Stomach (tissue), 4 donors: ENCODE results near the gene TM4SF4.

Experiments used
- CTCF ChIP-seq, 7 experiments: fragments of 450-650 bp in 4 of 7; fragments of 200-600 bp in 3 of 7; sonication (generic) in 3 of 7; IDR thresholded peaks; one replicate each; pipeline ENCODE4 v1.5.1; 2016 to 2019; ENCODE audit warnings: antibody characterized with exemption in 7 of 7, control low read depth in 2 of 7, mild to moderate bottlenecking in 1 of 7
- POLR2A ChIP-seq, 4 donors: fragments of 450-650 bp; IDR thresholded peaks; one replicate each; pipeline ENCODE4 v1.6.1; 2016; ENCODE audit warnings: antibody characterized with exemption in 4 of 4, control low read depth in 2 of 4, mild to moderate bottlenecking in 1 of 4, moderate library complexity in 1 of 4

GRCh38 chr3:149472030-149472797 lies 2.3 kb upstream of the TM4SF4 start:
- no peak for TF ChIP-seq CTCF (IDR thresholded peaks at IDR 0.05)
- TF ChIP-seq POLR2A (IDR thresholded peaks at IDR 0.05): no peak
